PC-9 (cell line): ENCODE data around the gene KIN. TPM values are rescaled to one million over a fixed set of nuclear protein-coding genes. Genes with fewer than 3 reads are reported as not detected.

Source experiments
- BruUV-seq: library from RNA; stranded (reverse); fragments of 400-500 nt; replicated peaks from 2 replicates; lab custom pipeline; 2021; lab: Mats Ljungman, UMichigan
- CTCF ChIA-PET: fragments of 300-600 bp; sonication (Branson Sonifier 250); formaldehyde crosslinking; loops from one replicate; lab custom pipeline; 2022; ENCODE audit warnings: antibody characterized with exemption; lab: Charles Lee
- POLR2A ChIA-PET: fragments of 300-600 bp; sonication (Branson Sonifier 250); formaldehyde crosslinking; loops from one replicate; lab custom pipeline; 2022; ENCODE audit warnings: antibody characterized with exemption; ENCODE audit not compliant: unreplicated experiment; lab: Charles Lee
- DNase-seq, 2 experiments: peaks; one replicate each; pipeline versions ENCODE4 v3.0.0 to v3.0.0-alpha.2; 2015 to 2022; ENCODE audit warnings: mixed read lengths in 1 of 2
- H2AFZ ChIP-seq: fragments of 200-600 bp; sonication (generic); 2 replicates; pipeline ENCODE4 v1.8.1; 2017; ENCODE audit warnings: antibody characterized with exemption
- H3F3A ChIP-seq: fragments of 200-600 bp; sonication (generic); 2 replicates; pipeline ENCODE4 v1.8.1; 2017; ENCODE audit warnings: antibody characterized with exemption, mild to moderate bottlenecking, low read depth; ENCODE audit not compliant: insufficient read depth
- H3K27ac ChIP-seq: fragments of 200-600 bp; sonication (generic); 2 replicates; pipeline ENCODE4 v1.6.1; 2016; ENCODE audit warnings: mixed run types
- H3K27me3 ChIP-seq: fragments of 200-600 bp; sonication (generic); 2 replicates; pipeline ENCODE4 v1.6.1; 2016; ENCODE audit warnings: low read depth, mixed run types; ENCODE audit not compliant: insufficient read depth
- H3K36me3 ChIP-seq: fragments of 200-600 bp; sonication (generic); 2 replicates; pipeline ENCODE4 v1.6.1; 2016; ENCODE audit warnings: low read depth, mixed run types
- H3K4me1 ChIP-seq: fragments of 200-600 bp; sonication (generic); replicated peaks from 2 replicates; pipeline ENCODE4 v1.6.1; 2016; ENCODE audit warnings: mixed run types; ENCODE audit not compliant: insufficient read depth
- H3K4me2 ChIP-seq: fragments of 200-600 bp; sonication (generic); 2 replicates; pipeline ENCODE4 v1.6.1; 2017; ENCODE audit warnings: mixed run types
- H3K4me3 ChIP-seq: fragments of 200-600 bp; sonication (generic); 2 replicates; pipeline ENCODE4 v1.6.1; 2016; ENCODE audit warnings: mixed run types
- H3K79me2 ChIP-seq: fragments of 200-600 bp; sonication (generic); 2 replicates; pipeline ENCODE4 v1.6.1; 2017; ENCODE audit warnings: low read depth, mixed run types
- H3K9me2 ChIP-seq: fragments of 200-600 bp; sonication (generic); 2 replicates; pipeline ENCODE4 v1.8.1; 2017; ENCODE audit warnings: mild to moderate bottlenecking; ENCODE audit not compliant: insufficient read depth
- H3K9me3 ChIP-seq: fragments of 200-600 bp; sonication (generic); 2 replicates; pipeline ENCODE4 v1.8.1; 2016; ENCODE audit warnings: low read depth; ENCODE audit not compliant: insufficient read depth
- H4K20me1 ChIP-seq: fragments of 200-600 bp; sonication (generic); 2 replicates; pipeline ENCODE4 v1.8.1; 2017; ENCODE audit not compliant: insufficient read depth
- CTCF ChIP-seq: fragments of 200-600 bp; sonication (generic); conservative IDR thresholded peaks from 2 replicates; pipeline ENCODE4 v1.6.1; 2017; ENCODE audit warnings: mixed run types, antibody characterized with exemption, mild to moderate bottlenecking, moderate library complexity
- EZH2 ChIP-seq: fragments of 200-600 bp; sonication (generic); IDR thresholded peaks from 2 replicates; pipeline ENCODE4 v1.8.0; 2017; ENCODE audit warnings: antibody characterized with exemption, low read depth
- intact Hi-C: fragments of 100-400 bp; cut with micrococcal nuclease; formaldehyde crosslinking; loops from one replicate; pipeline ENCODE4 v1.10.0; 2022; ENCODE audit not compliant: unreplicated experiment
- total RNA-seq: library from RNA; stranded (reverse); gene quantifications from 2 replicates; pipeline ENCODE4 v1.2.3, GENCODE V29; 2021

The KIN gene
- total RNA-seq, 1 experiment from 2014 or later = 10.4 TPM

GRCh38 chr10:7808686-7809267 is 21.0 kb upstream of the KIN start:
- Histone ChIP-seq H3K9me2 (no peaks in the 10 kb centered on the region), H3K27ac (no peak overlapping the region), H3K4me3 (no peak overlapping the region), H4K20me1 (no peaks in the 10 kb centered on the region), H3F3A (no peaks in the 10 kb centered on the region), H3K36me3 (no peaks in the 10 kb centered on the region), H3K27me3 (no peaks in the 10 kb centered on the region), H2AFZ (no peak overlapping the region), H3K4me2 (no peak overlapping the region), H3K79me2 (no peaks in the 10 kb centered on the region), H3K4me1 (no peaks in the 10 kb centered on the region), H3K9me3 (no peaks in the 10 kb centered on the region)
- TF ChIP-seq CTCF = no peak
- TF ChIP-seq EZH2 = no peak
- BruUV-seq = no TSS peak
- DNase-seq = no peak
- POLR2A ChIA-PET = interaction anchor here (0.7 to 0.9 kb wide), 3 partner anchors 21 to 560 kb away, joined by 3 to 5 read pairs (median 4); partner anchors contain the start of genes ATP5F1C and KIN
- CTCF ChIA-PET = no interaction called here
- intact Hi-C loops = no loop called here

- no peaks in the 10 kb centered on the region for H3K79me2 ChIP-seq
- H4K20me1 ChIP-seq = peaks cover 4% of the 10 kb centered on the region; the same call in 1 of the 2 replicates
- no peaks in the 10 kb centered on the region for H3K9me2 ChIP-seq
- intact Hi-C loops = no loop called here
- H3K9me3 ChIP-seq = no peaks in the 10 kb centered on the region
- no peaks in the 10 kb centered on the region for H3F3A ChIP-seq
- TF ChIP-seq CTCF = no peak
- TF ChIP-seq EZH2 = no peak
- no peak overlapping the region for H3K4me3 ChIP-seq
- no peak overlapping the region for H3K27ac ChIP-seq
- DNase-seq = no peak
- H2AFZ ChIP-seq = no peak overlapping the region
- ChIA-PET CTCF (no interaction called here), POLR2A (no interaction called here)
- peaks cover 16% of the 10 kb centered on the region for H3K36me3 ChIP-seq
- no peaks in the 10 kb centered on the region for H3K27me3 ChIP-seq
- no peak overlapping the region for H3K4me2 ChIP-seq
- no peaks in the 10 kb centered on the region for H3K4me1 ChIP-seq
- no TSS peak for BruUV-seq
Measured at GRCh38 chr10:7804741-7805140, 16.9 kb upstream of the KIN start.

GRCh38 chr10:7804216-7804615 is 16.4 kb upstream of the KIN start:
- no peak overlapping the region for H2AFZ ChIP-seq
- no TSS peak for BruUV-seq
- ChIA-PET POLR2A (no interaction called here), CTCF (no interaction called here)
- no peaks in the 10 kb centered on the region for H3K79me2 ChIP-seq
- H3K4me2 ChIP-seq = no peak overlapping the region
- H3K4me3 ChIP-seq = no peak overlapping the region
- H3F3A ChIP-seq = no peaks in the 10 kb centered on the region
- intact Hi-C loops = no loop called here
- DNase-seq = no peak
- no peaks in the 10 kb centered on the region for H3K9me3 ChIP-seq
- H3K9me2 ChIP-seq = no peaks in the 10 kb centered on the region
- H3K36me3 ChIP-seq = peaks cover 21% of the 10 kb centered on the region
- peaks cover 4% of the 10 kb centered on the region; the same call in 1 of the 2 replicates for H4K20me1 ChIP-seq
- H3K4me1 ChIP-seq = no peaks in the 10 kb centered on the region
- TF ChIP-seq EZH2 (no peak), CTCF (no peak)
- H3K27ac ChIP-seq = no peak overlapping the region
- no peaks in the 10 kb centered on the region for H3K27me3 ChIP-seq
